Activated CD4-positive, alpha-beta T cell treated with anti-CD3 and anti-CD28 coated beads, Interleukin-2, Interleukin-4, amounts not matched to agents 100 ng/mL and 50 ng/mL, durations not matched to agents 16 hours and 8 hours (primary cell): ENCODE data around the gene CACNA2D2.
"Not testable (repeated sequence)": the region's sequence is repeated elsewhere in the genome, so short reads cannot be mapped to it uniquely, and the experiment has no call there.

Source experiments
- DNase-seq: peaks from one replicate; pipeline ENCODE4 v3.0.0-alpha.2; 2020; ENCODE audit warnings: low spot score

CACNA2D2 gene

GRCh38 chr3:50530001-50530970 lies 26.9 kb upstream of the CACNA2D2 start:
- DNase-seq, result no peak

DNA sequence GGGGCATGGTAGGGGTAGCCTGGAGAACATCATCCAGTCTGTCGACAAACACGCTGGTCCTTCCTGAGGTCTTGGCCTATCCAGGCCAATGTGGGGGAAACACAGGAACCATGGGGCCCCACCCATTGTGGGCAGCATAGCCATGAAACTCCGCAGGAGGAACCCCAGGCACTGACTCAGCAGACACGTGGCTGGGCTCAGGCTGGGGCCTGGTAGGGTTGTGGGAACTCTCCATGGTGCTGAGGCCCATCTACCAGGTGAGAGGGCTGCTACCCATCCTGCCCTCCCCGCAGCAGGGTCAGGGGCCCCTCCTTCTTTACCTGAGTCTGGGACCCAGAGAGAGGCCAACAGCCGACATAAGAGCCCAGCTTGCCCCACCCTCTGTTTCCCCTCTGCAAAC lies 22.6 kb upstream of the CACNA2D2 start:
- DNase-seq, result peak; percentile 68

- DNase-seq, result no peak
Measured at GRCh38 chr3:50525191-50525910, 21.9 kb upstream of the CACNA2D2 start.

GRCh38 chr3:50524746-50525145 lies 21.3 kb upstream of the CACNA2D2 start:
- DNase-seq, result no peak

DNA sequence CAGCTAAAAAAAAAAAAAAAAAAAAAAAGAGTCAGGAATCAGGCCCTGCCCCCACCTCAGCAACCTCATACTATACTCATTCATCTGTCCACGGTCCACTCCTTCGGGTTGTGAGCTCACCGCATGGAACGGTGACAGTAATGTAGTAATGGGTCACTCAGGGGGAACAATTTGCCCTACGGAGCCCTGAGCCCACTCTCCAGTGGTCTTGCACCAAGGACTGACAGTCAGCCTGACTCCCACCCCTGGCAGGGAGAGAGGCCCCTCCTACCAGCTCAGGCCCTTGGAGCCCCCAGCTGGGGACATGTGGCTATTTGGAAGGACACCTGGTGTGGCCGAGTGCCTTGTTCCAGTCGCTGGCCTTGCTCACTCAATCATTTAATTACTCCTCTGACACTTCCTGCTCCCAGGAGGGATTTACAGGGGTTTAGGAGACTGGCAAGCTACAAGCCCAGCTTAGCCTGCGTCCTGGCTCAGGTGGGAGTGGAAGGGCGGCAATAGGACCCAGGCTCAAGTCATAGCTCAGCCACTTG lies 19.9 kb upstream of the CACNA2D2 start:
- DNase-seq, result no peak

DNA sequence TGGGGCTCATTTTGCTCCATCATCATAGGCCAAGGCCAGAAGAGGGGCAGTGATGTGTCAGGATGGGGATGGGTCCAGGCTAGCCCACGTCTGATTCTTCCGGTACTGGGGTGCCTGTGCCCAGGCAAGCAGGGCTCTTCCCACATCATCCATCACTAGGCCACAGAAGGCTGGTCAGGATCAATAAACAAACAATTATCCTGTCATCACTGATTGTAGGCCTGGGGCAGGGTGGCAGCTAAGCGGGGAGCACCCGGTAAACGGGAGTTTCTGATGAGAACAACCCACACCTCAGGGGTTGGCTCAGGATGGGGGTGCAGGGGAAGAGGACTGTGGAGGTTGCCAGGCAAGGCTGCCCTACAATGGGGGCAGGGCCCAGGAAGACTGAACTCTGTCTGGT lies 18.1 kb upstream of the CACNA2D2 start:
- no peak for DNase-seq

GRCh38 chr3:50520849-50521248 lies 17.4 kb upstream of the CACNA2D2 start:
- no peak for DNase-seq

- peak; percentile 72 for DNase-seq
Measured at GRCh38 chr3:50519471-50520089, 16.1 kb upstream of the CACNA2D2 start.

DNA sequence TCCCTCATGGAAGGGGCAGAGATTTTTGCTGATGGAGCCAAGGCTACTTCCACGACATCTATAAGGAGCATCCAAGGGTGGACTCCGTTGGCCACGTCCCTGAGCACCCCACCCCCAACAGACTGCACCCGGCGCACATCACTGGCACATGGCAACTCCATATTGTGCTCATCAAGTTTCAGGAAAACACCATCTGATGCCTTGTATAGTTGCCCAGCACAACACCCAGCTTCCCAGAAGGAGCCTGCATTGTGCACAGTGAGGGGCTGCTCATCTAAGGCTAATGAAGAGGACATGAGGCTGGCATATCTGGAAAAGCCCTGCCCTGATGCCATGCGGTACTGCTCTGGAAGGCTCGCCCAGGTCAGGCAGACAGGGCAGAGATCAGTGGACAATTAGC lies 15.0 kb upstream of the CACNA2D2 start:
- DNase-seq, result no peak

DNA sequence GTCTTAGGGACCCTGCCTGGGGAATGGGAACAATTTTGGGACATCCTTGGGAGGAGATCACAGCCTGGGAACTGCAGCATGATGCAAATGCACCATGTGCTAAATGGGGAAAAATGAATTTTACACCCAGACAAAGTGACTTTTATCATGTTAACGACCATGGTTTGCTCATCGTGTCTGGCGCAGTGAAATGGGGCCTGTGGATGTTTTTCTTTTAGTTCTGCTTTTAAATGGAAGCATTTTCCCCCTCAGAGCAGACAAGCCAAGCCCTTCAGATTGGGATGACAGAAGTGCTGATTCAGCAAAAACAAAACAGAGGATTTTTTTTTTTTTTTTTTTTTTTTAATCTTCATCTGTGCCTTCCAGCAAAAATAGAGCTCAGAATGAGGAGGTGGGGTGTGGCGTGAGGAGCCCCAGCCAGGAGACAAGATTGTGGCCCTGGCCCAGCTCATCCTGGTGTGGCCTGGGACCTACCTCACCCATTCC lies 14.3 kb upstream of the CACNA2D2 start:
- DNase-seq, result no peak

DNA sequence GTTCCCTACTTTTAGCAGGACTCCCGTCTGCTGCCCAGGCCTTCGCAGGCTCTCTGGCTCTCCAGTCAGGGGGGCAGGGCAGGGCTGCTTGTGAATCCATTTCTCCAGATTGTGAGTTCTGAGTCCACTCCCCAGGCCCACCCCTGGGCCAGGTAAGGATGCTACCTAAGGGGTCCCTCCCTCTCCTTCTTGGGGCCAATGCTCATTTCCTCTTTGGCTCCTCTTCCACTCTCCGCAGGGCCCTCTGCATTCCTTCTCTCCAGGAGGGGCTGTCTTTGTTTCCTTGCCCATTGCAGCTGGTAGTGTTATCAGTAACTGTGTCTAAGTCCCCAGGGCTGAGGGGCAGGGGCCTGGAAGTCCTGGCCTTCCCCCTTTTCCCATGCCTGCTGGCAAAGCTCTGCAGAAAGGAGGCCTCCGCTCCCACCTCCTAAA lies 13.0 kb upstream of the CACNA2D2 start:
- no peak for DNase-seq

DNA sequence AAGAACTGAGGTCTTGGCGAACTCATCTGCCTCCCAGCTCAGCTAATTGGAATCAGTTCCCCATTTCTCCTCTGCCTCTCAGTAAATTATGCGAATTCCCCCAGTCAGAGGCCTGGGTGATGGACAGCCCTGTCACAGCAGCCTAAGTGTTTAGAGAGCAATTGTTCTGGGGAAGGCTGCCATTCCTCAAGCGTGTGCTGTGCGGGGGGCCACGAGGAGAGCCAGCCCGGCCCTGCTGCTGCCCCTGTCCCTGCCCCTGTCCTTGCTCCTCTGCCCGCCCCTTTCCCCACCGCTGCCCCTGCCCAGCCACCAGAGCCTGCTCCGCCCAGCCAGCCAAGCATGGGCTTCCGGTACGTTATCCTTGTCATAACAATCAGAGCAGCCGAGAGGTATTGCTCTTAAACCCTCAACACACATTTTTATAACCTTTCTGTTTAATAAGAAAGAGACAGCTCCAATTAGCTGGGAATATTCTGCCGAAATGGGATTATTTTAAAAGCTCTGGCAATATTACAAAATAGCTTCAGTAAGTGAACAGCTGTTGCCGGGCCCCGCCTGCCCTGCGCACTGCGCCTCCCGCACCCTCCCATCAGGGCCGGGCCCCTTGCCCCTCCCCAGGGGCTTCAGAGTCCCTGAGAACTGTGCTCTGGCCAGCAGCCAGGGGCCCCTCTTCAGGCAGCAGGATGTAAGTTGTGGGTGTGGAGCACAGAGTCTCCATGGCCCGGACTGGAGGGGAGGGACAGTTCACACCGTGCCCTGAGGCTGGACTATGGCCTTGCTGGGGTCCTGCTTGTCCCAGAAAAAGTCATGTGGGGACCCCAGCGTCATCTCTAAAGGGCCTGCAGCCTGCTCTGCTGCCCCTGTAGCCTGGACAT lies 12.4 kb upstream of the CACNA2D2 start:
- DNase-seq, result no peak

GRCh38 chr3:50512908-50513307 lies 9.5 kb upstream of the CACNA2D2 start:
- not testable (repeated sequence) for DNase-seq

DNA sequence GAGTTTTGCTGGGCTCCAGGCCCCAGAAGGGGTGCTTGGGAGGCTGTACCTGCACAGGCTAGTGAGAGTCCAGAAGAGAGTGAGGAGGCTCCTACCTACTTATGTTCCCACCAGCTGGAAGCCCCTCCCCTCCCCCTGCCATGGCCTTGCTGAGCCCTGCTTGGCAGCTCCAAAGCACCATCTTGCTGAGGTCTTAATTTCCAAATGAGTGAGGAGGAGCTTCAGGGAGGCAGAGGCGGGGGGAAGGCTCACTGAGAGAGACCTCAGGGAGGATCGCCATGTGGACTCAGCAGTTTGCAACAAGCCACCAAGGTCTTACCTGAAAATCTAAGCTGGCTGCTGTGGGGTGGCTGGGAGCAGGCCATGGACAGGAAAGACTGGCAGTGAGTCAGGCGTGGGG lies 8.7 kb upstream of the CACNA2D2 start:
- DNase-seq, result no peak

- no peak for DNase-seq
Measured at GRCh38 chr3:50510325-50510724, 6.9 kb upstream of the CACNA2D2 start.

- DNase-seq, result no peak
Measured at GRCh38 chr3:50509715-50510114, 6.3 kb upstream of the CACNA2D2 start.

- DNase-seq, result no peak
Measured at GRCh38 chr3:50508821-50509220, 5.4 kb upstream of the CACNA2D2 start.

DNA sequence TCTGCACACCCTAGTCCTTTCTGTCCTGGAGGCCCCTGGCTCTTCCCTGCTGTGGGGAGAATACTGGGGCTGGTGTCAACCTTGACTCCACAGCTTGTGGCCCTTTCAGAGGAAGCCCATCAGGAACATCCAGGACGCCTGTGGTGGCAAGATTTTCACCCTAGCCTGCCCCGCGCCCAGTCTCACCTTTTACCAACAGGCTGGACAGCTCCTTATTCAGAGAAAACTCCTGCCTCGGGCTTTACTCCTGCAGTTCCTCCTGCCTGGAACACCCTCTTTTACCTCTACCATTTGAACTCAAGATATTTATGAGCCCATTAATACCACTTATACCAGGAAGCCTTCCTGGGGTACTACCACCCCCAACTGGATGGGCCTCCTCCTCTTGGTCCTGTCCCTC lies 2.7 kb upstream of the CACNA2D2 start:
- DNase-seq, result no peak

GRCh38 chr3:50504681-50505080 lies 1.2 kb upstream of the CACNA2D2 start:
- no peak for DNase-seq

- DNase-seq, result no peak
Measured at GRCh38 chr3:50502584-50503423, 630 bp downstream of the CACNA2D2 start.
